ENCODE data around the gene PNPLA5.

PNPLA5 gene

GRCh38 chr22:43858156-43858895 is 33.5 kb downstream of the PNPLA5 start:
- Mint-ChIP-seq H3K27me3 (peaks cover 26% of the 10 kb centered on the region), H3K27ac (no peak overlapping the region), H3K9me3 (ENCODE audit: low read depth) (no peaks in the 10 kb centered on the region), H3K4me3 (no peak overlapping the region), H3K36me3 (no peaks in the 10 kb centered on the region), H3K4me1 (ENCODE audit: low read depth) (peaks cover 4% of the 10 kb centered on the region)

DNA sequence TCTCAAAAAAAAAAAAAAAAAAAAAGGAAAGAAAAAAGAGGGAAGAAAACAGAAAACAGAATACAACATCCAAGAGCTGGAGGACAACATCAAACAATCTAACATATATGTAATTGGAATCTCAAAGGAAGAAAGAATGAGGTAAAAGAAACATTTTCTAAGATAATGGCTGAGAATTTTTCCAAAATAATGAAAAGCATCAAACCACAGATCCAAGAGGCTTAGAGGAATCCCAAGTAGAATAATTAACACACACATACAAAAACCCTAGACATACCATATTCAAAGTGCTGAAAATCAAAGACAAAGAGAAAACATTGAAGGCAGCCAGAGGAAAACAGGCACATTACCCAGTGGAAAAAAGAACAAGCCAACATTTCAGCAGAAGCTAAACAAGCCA is 34.4 kb downstream of the PNPLA5 start:
- H3K27ac Mint-ChIP-seq, result no peak overlapping the region
- H3K36me3 Mint-ChIP-seq, result no peaks in the 10 kb centered on the region
- H3K27me3 Mint-ChIP-seq, result peaks cover 20% of the 10 kb centered on the region
- H3K9me3 Mint-ChIP-seq (ENCODE audit: low read depth), result no peaks in the 10 kb centered on the region
- no peaks in the 10 kb centered on the region for H3K4me1 Mint-ChIP-seq (ENCODE audit: low read depth)
- H3K4me3 Mint-ChIP-seq, result no peak overlapping the region

GRCh38 chr22:43855431-43855830 is 36.4 kb downstream of the PNPLA5 start:
- H3K36me3 Mint-ChIP-seq, result no peaks in the 10 kb centered on the region
- H3K4me1 Mint-ChIP-seq (ENCODE audit: low read depth), result no peaks in the 10 kb centered on the region
- H3K27me3 Mint-ChIP-seq, result peaks cover 17% of the 10 kb centered on the region
- H3K27ac Mint-ChIP-seq, result no peak overlapping the region
- H3K4me3 Mint-ChIP-seq, result no peak overlapping the region
- H3K9me3 Mint-ChIP-seq (ENCODE audit: low read depth), result no peaks in the 10 kb centered on the region

DNA sequence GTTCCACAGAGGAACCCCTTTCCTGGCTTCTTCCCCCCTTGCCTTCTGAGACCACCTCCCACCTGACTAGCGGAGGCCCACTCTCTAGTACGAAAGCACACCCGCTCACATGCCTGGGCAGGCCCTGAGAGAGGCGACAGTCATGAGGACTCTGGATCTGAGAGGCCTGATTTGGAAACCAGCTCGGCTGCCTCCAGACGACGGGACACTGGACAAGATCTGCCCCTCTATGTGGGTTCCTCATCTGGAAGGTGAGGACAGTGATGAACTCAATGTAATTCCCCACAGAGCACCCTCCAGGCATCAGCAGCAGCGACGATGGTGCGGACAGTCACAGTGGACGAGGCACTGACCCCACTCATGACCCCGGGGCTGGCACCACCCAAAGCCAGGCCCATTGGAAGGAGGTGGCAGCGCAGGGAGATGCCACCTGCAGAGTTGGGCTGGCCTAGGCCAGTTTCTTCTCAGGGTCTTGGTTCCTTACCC is 37.0 kb downstream of the PNPLA5 start:
- Mint-ChIP-seq H3K4me1 (ENCODE audit: low read depth) (no peaks in the 10 kb centered on the region), H3K4me3 (no peak overlapping the region), H3K9me3 (ENCODE audit: low read depth) (no peaks in the 10 kb centered on the region), H3K27ac (no peak overlapping the region), H3K27me3 (peaks cover 11% of the 10 kb centered on the region), H3K36me3 (no peaks in the 10 kb centered on the region)

DNA sequence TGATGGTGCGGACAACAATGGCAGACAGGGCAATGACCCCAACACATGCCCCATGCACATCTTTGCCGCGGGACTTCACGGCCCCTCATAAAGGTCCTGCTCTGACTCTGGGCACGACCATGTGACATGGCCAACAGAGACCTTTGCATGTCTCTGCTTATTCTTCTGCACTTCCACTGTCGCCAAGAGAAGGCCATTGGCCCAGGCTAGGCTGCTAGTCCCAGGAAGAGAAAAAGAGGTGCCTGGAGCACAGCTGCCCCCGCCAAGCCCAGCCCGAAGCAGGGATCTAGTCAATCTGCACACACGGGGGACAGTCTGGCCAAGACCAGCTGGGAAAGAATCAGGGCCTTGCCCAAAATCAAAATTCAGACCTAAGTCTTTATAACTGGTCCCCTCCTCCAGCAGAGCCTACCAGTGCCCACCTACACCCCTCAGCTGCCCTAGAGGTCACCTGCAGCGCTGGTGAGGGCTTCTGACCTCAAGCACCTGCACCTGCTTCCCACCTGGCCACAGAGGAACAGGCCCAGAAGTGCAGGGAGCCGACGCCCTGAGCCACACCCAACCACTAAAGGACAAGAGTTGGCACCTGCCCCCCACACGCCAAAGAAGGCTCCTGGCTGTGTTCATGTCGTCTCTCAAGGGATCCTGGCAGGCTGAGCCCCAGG is 37.6 kb downstream of the PNPLA5 start:
- Mint-ChIP-seq H3K4me1 (ENCODE audit: low read depth) (no peaks in the 10 kb centered on the region), H3K36me3 (no peaks in the 10 kb centered on the region), H3K27ac (no peak overlapping the region), H3K27me3 (peaks cover 9% of the 10 kb centered on the region), H3K4me3 (no peak overlapping the region), H3K9me3 (ENCODE audit: low read depth) (no peaks in the 10 kb centered on the region)

DNA sequence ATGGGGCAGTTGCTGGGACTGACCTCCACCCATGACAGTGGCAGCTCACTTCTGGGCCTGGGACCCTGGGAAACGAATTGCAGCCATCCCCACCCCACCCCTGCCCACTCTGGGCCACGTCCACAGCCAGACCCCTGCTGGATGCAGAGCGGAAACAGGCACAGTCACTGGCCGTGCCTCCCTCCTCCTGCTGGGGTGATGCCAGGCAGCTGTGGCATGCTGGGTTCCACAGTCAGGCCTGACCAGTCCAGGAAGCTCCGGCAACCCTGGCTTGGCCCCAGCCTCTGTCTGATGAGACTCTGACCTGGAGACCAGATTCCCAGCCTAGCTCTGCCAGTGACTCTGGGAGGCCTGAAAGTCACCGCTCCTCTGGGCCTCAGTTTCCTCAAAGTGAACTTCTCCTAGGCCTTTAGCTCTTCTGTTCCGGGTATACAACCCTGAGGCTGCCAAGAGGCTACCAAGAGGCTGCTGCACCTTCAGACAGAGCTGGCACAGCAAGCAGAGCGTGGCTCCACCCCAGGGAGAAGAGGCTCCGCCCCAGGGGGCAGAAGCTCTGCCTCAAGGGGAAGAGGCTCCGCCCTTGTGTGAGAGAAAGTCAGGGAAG is 38.4 kb downstream of the PNPLA5 start:
- no peaks in the 10 kb centered on the region for H3K4me1 Mint-ChIP-seq (ENCODE audit: low read depth)
- no peak overlapping the region for H3K27ac Mint-ChIP-seq
- no peaks in the 10 kb centered on the region for H3K9me3 Mint-ChIP-seq (ENCODE audit: low read depth)
- peaks cover 2% of the 10 kb centered on the region for H3K27me3 Mint-ChIP-seq
- no peak overlapping the region for H3K4me3 Mint-ChIP-seq
- no peaks in the 10 kb centered on the region for H3K36me3 Mint-ChIP-seq

DNA sequence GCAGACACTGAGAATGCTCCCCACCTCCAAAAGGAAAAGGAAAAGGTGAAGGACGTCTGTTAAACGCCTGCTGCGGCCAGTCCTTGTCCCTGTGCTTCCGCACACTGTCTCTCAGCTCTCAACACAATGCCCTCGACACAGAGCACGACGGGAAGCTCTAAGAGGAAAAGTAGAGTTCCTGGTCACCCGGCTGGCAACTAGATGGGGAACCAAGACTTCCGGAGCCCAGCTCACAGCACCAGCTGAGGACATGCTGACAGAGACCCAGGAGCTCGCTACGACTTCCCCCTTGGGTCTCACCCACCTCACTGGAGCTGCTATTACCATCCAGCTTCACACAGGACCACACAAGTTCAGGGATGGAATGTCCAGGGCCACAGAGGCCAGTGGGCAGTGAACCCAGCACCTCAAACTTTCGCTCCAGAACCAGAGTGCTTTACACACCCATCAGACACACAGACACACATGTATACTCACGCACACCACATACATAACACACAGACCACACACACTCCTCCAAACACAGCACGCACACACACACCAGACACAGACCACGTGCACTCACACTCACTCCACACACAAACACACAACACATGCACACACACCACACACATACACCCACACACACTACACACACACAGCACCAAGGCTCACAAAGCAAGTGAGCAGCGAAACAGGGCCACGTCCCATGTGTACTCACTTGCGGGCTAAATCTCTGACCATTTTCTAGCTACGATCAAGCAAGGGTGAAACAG is 39.1 kb downstream of the PNPLA5 start:
- Mint-ChIP-seq H3K27ac (no peak overlapping the region), H3K9me3 (ENCODE audit: low read depth) (no peaks in the 10 kb centered on the region), H3K27me3 (peaks cover 2% of the 10 kb centered on the region), H3K4me1 (ENCODE audit: low read depth) (no peaks in the 10 kb centered on the region), H3K36me3 (no peaks in the 10 kb centered on the region), H3K4me3 (no peak overlapping the region)

DNA sequence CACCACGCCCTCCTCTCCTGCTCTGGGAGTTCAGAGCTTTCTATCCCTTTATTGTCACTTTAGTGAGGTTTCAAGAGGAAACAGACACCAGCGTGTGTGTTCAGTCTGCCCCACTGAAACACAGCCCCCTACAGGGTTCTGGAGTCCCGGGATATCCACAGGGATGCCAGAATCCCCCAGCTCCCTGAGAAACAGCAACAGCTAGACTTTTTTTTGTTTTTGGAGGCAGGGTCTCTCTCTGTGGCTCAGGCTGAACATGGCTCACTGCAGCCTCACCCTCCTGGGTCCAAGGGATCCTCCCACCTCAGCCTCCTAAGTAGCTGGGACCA is 39.9 kb downstream of the PNPLA5 start:
- no peaks in the 10 kb centered on the region for H3K9me3 Mint-ChIP-seq (ENCODE audit: low read depth)
- no peak overlapping the region for H3K4me3 Mint-ChIP-seq
- peaks cover 2% of the 10 kb centered on the region for H3K27me3 Mint-ChIP-seq
- no peak overlapping the region for H3K27ac Mint-ChIP-seq
- H3K4me1 Mint-ChIP-seq (ENCODE audit: low read depth), result no peaks in the 10 kb centered on the region
- H3K36me3 Mint-ChIP-seq, result no peaks in the 10 kb centered on the region

DNA sequence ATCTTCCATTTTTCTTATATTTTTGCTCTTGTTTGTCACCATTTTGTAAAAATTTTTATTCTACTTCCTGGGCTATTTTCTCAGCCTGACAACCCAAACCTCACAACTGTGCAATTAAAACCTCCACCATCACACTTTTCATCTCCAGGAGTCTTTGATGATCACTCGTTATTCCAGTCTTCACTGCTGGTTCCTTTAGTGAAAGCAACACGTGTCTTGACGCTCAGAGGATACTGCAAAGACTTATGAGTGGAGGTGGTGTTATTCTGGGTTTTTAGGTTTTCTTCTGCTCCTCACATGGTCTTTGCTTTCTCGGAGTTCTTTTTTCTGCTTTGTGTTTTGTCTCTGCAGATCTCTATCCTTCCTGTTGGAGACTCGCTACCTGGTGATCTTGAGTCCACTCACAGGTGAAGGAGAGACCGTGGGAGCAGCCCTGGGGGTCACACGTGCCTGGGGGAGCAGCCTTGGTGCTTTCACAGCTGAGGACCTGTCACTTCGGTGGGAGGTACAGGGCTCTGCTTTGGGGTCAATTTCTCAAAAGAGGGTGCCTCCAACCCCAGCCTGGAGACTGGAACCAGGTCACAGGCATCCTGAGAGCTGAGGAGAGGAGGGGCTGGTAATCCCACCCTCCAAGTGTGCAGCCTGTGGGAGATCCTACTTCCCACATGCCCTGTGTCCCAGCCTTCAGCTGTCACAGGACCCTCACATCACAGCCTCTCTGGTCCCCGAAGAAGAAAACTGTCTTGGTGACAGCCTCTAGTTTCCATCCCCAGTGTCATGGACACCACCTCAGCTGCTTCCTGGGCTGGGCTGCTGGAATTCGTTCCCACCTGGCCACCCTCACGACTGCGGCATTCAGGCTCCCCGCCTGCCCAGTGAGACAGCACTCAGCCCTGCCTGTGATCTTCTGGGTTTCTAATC is 40.5 kb downstream of the PNPLA5 start:
- H3K4me1 Mint-ChIP-seq (ENCODE audit: low read depth), result no peaks in the 10 kb centered on the region
- H3K36me3 Mint-ChIP-seq, result no peaks in the 10 kb centered on the region
- no peaks in the 10 kb centered on the region for H3K9me3 Mint-ChIP-seq (ENCODE audit: low read depth)
- peaks cover 2% of the 10 kb centered on the region for H3K27me3 Mint-ChIP-seq
- H3K4me3 Mint-ChIP-seq, result no peak overlapping the region
- no peak overlapping the region for H3K27ac Mint-ChIP-seq

DNA sequence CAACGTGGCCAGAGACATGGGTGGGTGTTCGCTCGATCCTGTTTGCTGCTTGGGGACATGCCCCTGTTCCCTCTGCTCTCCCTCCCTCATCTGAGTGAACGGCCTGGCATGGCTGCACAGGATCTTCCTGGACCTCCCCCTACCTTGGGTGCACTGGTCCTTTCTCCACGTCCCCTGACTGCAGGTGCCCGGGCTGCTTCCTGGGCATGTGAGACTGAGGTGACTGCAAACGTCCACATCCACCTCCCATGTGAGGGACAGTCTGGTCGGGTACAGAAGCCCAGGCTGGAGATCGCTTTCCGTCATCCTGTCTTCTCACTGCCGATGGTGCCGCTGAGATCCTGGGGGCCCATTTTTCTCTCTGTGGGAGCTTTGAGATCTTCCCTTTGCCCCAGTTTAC is 41.3 kb downstream of the PNPLA5 start:
- Mint-ChIP-seq H3K27me3 (peaks cover 1% of the 10 kb centered on the region), H3K4me1 (ENCODE audit: low read depth) (no peaks in the 10 kb centered on the region), H3K27ac (no peak overlapping the region), H3K36me3 (no peaks in the 10 kb centered on the region), H3K9me3 (ENCODE audit: low read depth) (no peaks in the 10 kb centered on the region), H3K4me3 (no peak overlapping the region)

GRCh38 chr22:43849731-43850130 is 42.1 kb downstream of the PNPLA5 start:
- H3K36me3 Mint-ChIP-seq, result no peaks in the 10 kb centered on the region
- H3K4me1 Mint-ChIP-seq (ENCODE audit: low read depth), result no peaks in the 10 kb centered on the region
- H3K4me3 Mint-ChIP-seq, result no peak overlapping the region
- H3K27ac Mint-ChIP-seq, result no peak overlapping the region
- no peaks in the 10 kb centered on the region for H3K27me3 Mint-ChIP-seq
- H3K9me3 Mint-ChIP-seq (ENCODE audit: low read depth), result no peaks in the 10 kb centered on the region

GRCh38 chr22:43848366-43849171 is 43.2 kb downstream of the PNPLA5 start:
- no peak overlapping the region for H3K4me3 Mint-ChIP-seq
- H3K4me1 Mint-ChIP-seq (ENCODE audit: low read depth), result no peaks in the 10 kb centered on the region

DNA sequence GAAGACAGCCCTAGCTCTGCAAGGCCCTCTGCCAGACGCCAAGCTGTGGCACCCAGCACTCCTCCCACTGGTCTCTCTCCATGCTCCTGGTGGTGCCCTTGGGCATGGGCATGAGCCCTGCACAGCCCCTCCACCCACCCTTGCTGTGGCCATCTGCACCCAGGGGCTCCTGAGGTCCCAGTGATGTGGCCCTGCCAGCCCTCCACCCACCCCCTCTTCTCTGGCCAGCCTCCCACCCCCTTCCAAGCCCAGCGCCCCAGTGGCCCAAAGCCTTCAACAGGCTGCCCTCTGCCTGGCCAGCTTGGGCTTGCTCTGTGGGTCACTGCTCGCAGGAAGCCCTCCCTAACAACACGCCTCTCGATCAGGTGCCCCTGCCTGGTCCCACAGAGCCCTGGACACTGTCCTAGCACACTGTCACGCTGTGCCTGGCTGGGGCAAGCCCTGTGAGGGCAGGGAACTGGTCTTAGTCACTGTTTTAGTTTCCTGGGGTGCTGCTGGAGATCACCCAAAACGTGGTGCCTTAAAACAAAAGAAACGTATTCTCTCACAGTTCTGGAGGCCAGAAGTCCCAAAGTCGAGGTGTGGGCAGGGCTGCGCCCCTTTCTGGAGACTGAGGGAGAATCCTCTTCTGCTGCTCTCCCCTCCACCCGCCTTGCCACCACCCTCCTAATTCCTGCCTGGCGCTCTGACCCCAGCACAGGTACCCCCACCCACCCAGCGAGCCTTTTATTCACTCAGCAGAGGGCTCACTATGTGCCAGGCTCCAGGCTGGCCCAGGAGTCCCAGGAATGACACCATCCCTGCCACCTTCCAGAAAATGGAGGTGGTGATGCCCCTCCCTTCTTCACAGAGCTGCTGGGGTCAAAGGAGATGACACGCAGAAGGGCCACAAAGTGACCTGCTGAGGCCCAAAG is 44.2 kb downstream of the PNPLA5 start:
- Mint-ChIP-seq H3K4me3 (no peak overlapping the region), H3K36me3 (no peaks in the 10 kb centered on the region)

More at GRCh38 chr22:43848366-43849171, 43.2 kb downstream of the PNPLA5 start:
- Mint-ChIP-seq H3K27me3 (no peaks in the 10 kb centered on the region), H3K36me3 (no peaks in the 10 kb centered on the region), H3K9me3 (ENCODE audit: low read depth) (no peaks in the 10 kb centered on the region), H3K27ac (no peak overlapping the region)

More for the DNA sequence above, 44.2 kb downstream of the PNPLA5 start:
- no peaks in the 10 kb centered on the region for H3K4me1 Mint-ChIP-seq (ENCODE audit: low read depth)
- H3K27ac Mint-ChIP-seq, result no peak overlapping the region
- no peaks in the 10 kb centered on the region for H3K9me3 Mint-ChIP-seq (ENCODE audit: low read depth)
- H3K27me3 Mint-ChIP-seq, result no peaks in the 10 kb centered on the region

All from activated naive CD8-positive, alpha-beta T cell (primary cell).